Colonic mucosa (tissue), 4 donors: ENCODE results near the gene RGS9BP. TPM values are rescaled to one million over a fixed set of nuclear protein-coding genes. Genes with fewer than 3 reads are reported as not detected.

ENCODE experiments used
- DNase-seq: peaks from one replicate; pipeline ENCODE4 v3.0.0-alpha.2; 2020
- H3K27ac ChIP-seq: fragments of 200-600 bp; one replicate; pipeline ENCODE4 v1.8.0; 2021
- H3K27me3 ChIP-seq: fragments of 200-600 bp; one replicate; pipeline ENCODE4 v1.8.0; 2021
- H3K36me3 ChIP-seq: fragments of 200-600 bp; one replicate; pipeline ENCODE4 v1.8.0; 2021
- H3K4me1 ChIP-seq: fragments of 200-600 bp; one replicate; pipeline ENCODE4 v1.8.0; 2021; ENCODE audit warnings: mild to moderate bottlenecking
- H3K4me3 ChIP-seq: fragments of 200-600 bp; one replicate; pipeline ENCODE4 v1.8.0; 2021
- H3K9ac ChIP-seq, 2 donors: one replicate each; pipeline ENCODE4 v1.7.0; 2013; ENCODE audit warnings: control low read depth in 2 of 2, low read depth in 2 of 2, low read length in 2 of 2
- H3K9me3 ChIP-seq: fragments of 200-600 bp; one replicate; pipeline ENCODE4 v1.8.0; 2021
- CTCF ChIP-seq: fragments of 200-600 bp; IDR thresholded peaks from one replicate; pipeline ENCODE4 v1.8.0; 2022; ENCODE audit warnings: antibody characterized with exemption, mild to moderate bottlenecking
- intact Hi-C: fragments of 100-400 bp; cut with DNase I; formaldehyde crosslinking; loops from one replicate; pipeline ENCODE4 v1.14.1; 2022
- total RNA-seq, 2 donors: library from RNA; stranded (reverse); fragmentation: NEBNext Ultra II Directional in 1 of 2; extraction: Animal tissue kit (Norgen Biotek cat#: 25700) in 1 of 2; gene quantifications; one replicate each; pipeline ENCODE4 v1.2.1, GENCODE V29; 2021
- donor health status: healthy.
- donor health status: DM: no; HTN: no; CAD: no.
- donor health status: DM: no; HTN: no; CAD: no.

Gene RGS9BP
- total RNA-seq, 2 donors from 2014 or later: 0.11 to 0.15 TPM

- no peaks in the 10 kb centered on the region for H3K9me3 ChIP-seq
- H3K27ac ChIP-seq: no peak overlapping the region
- no peaks in the 10 kb centered on the region for H3K27me3 ChIP-seq
- no peak overlapping the region for H3K9ac ChIP-seq
- peaks cover 7% of the 10 kb centered on the region for H3K4me1 ChIP-seq
- DNase-seq: no peak
- no peaks in the 10 kb centered on the region for H3K36me3 ChIP-seq
- intact Hi-C loops: no loop called here
- no peak overlapping the region for H3K4me3 ChIP-seq
- TF ChIP-seq CTCF: no peak
These were observed 17.6 kb upstream of the RGS9BP start for GRCh38 chr19:32658075-32658474.

GRCh38 chr19:32658527-32658926 is 17.1 kb upstream of the RGS9BP start:
- no peak for DNase-seq
- H3K9ac ChIP-seq: no peak overlapping the region
- H3K27ac ChIP-seq: no peak overlapping the region
- no peaks in the 10 kb centered on the region for H3K27me3 ChIP-seq
- H3K4me3 ChIP-seq: no peak overlapping the region
- intact Hi-C loops: no loop called here
- TF ChIP-seq CTCF: no peak
- H3K36me3 ChIP-seq: no peaks in the 10 kb centered on the region
- H3K4me1 ChIP-seq: peaks cover 5% of the 10 kb centered on the region
- no peaks in the 10 kb centered on the region for H3K9me3 ChIP-seq

DNA sequence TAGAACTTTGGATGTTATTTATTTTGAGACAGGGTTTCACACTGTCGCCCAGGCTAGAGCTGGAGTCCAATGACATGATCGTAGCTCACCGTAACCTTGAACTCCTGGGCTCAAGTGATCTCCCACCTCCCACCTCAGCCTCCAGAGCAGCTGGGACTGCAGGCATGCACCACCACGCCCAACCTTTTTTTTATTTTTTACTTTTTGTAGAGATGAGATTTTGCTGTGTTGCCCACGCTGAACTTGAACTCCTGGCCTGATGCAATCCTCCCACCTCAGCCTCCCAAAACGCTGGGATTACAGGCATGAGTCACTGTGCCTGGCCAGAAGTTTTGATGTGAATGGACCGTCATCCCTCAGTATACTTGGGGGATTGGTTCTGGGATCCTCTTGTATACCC is 14.3 kb upstream of the RGS9BP start:
- Histone ChIP-seq H3K4me3 (no peak overlapping the region), H3K27me3 (no peaks in the 10 kb centered on the region), H3K9me3 (no peaks in the 10 kb centered on the region), H3K27ac (no peak overlapping the region), H3K4me1 (no peaks in the 10 kb centered on the region), H3K36me3 (no peaks in the 10 kb centered on the region), H3K9ac (no peak overlapping the region)
- no peak for DNase-seq
- intact Hi-C loops: no loop called here
- TF ChIP-seq CTCF: no peak

DNA sequence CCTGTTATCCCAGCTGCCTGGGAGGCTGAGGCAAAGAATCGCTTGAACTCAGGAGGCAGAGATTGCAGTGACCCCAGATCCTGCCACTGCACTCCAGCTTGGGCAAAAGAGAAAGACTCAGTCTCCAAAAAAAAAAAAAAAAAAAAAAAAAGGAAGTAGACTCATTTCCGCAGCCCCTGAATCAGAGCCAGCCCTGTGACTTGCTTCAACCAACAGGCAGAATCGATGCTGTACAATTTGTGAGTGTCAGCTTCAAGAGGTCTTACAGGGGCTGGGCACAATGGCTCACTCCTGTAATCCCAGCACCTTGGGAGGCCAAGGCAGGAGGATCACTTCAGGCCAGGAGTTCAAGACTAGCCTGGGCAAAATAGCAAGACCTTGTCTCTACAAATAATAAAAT is 13.5 kb upstream of the RGS9BP start:
- H3K27ac ChIP-seq: no peak overlapping the region
- no peak for DNase-seq
- H3K9me3 ChIP-seq: no peaks in the 10 kb centered on the region
- H3K36me3 ChIP-seq: no peaks in the 10 kb centered on the region
- no peak overlapping the region for H3K9ac ChIP-seq
- TF ChIP-seq CTCF: no peak
- intact Hi-C loops: no loop called here
- no peaks in the 10 kb centered on the region for H3K27me3 ChIP-seq
- H3K4me1 ChIP-seq: no peaks in the 10 kb centered on the region
- no peak overlapping the region for H3K4me3 ChIP-seq

- H3K4me3 ChIP-seq: no peak overlapping the region
- no peak overlapping the region for H3K9ac ChIP-seq
- H3K9me3 ChIP-seq: no peaks in the 10 kb centered on the region
- no peak for DNase-seq
- H3K36me3 ChIP-seq: no peaks in the 10 kb centered on the region
- intact Hi-C loops: no loop called here
- H3K27ac ChIP-seq: no peak overlapping the region
- TF ChIP-seq CTCF: no peak
- no peaks in the 10 kb centered on the region for H3K27me3 ChIP-seq
- peaks cover 10% of the 10 kb centered on the region for H3K4me1 ChIP-seq
These were observed 9.6 kb upstream of the RGS9BP start for GRCh38 chr19:32666084-32666483.

DNA sequence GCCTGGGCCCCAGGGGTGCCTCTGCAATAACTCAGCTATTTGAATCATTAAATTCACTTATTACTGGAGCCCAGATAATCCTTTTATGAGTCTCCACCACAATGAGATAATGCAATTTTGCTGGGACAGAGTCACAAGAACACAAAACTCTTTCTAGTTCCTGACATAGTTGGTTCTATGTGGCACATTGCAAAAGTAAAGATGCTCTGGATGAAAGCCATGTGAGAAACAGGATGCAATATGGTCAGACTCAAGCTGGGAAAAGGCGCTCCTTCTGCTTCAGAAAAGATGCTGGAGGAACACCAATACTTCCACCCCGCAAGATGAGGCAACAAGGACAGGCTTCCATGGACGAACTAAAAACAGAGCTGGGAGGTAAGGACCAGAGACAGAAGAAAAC is 6.3 kb upstream of the RGS9BP start:
- peaks cover 15% of the 10 kb centered on the region for H3K4me1 ChIP-seq
- H3K9ac ChIP-seq: no peak overlapping the region
- H3K27ac ChIP-seq: no peak overlapping the region
- H3K4me3 ChIP-seq: no peak overlapping the region
- TF ChIP-seq CTCF: no peak
- no peaks in the 10 kb centered on the region for H3K36me3 ChIP-seq
- H3K9me3 ChIP-seq: no peaks in the 10 kb centered on the region
- intact Hi-C loops: no loop called here
- H3K27me3 ChIP-seq: no peaks in the 10 kb centered on the region
- no peak for DNase-seq
